Measurements from ENCODE around the gene MT2A.

MT2A gene

GRCh38 chr16:56641166-56641565 lies 32.8 kb downstream of the MT2A start:
- Histone ChIP-seq H3K79me2 (ENCODE audit: low read length) (no peaks in the 10 kb centered on the region), H3K27ac (ENCODE audit: low read length) (no peak overlapping the region), H3K36me3 (replicated peaks; ENCODE audit: low read depth, low read length) (no peaks in the 10 kb centered on the region), H3K27me3 (ENCODE audit: low read depth, low read length) (peaks cover 42% of the 10 kb centered on the region), H3K4me3 (ENCODE audit: low read length) (no peak overlapping the region), H3K9me3 (ENCODE audit: insufficient read depth, low read length) (no peaks in the 10 kb centered on the region), H3K4me2 (ENCODE audit: low read length) (no peak overlapping the region), H3K9ac (ENCODE audit: low read length) (no peak overlapping the region), H2AFZ (ENCODE audit: low read depth, low read length) (no peak overlapping the region), H4K20me1 (ENCODE audit: insufficient read depth, low read length) (no peaks in the 10 kb centered on the region), H3K4me1 (ENCODE audit: low read length) (peaks cover 13% of the 10 kb centered on the region)
- TF ChIP-seq CTCF (IDR thresholded peaks at IDR 0.05; ENCODE audit: low read depth, low read length) (no peak), EZH2phosphoT487 (IDR thresholded peaks at IDR 0.05; ENCODE audit: low read depth) (no peak)

- H3K36me3 ChIP-seq (replicated peaks; ENCODE audit: low read depth, low read length), result no peaks in the 10 kb centered on the region
- peak overlapping the region; percentile 46 for H3K9ac ChIP-seq (ENCODE audit: low read length)
- H3K9me3 ChIP-seq (ENCODE audit: insufficient read depth, low read length), result no peaks in the 10 kb centered on the region
- H4K20me1 ChIP-seq (ENCODE audit: insufficient read depth, low read length), result no peaks in the 10 kb centered on the region
- peaks cover 13% of the 10 kb centered on the region for H3K4me1 ChIP-seq (ENCODE audit: low read length)
- H2AFZ ChIP-seq (ENCODE audit: low read depth, low read length), result peak overlapping the region; percentile 85
- H3K4me2 ChIP-seq (ENCODE audit: low read length), result peak overlapping the region; percentile 88
- H3K27me3 ChIP-seq (ENCODE audit: low read depth, low read length), result peaks cover 47% of the 10 kb centered on the region
- H3K79me2 ChIP-seq (ENCODE audit: low read length), result no peaks in the 10 kb centered on the region
- no peak overlapping the region for H3K27ac ChIP-seq (ENCODE audit: low read length)
- TF ChIP-seq CTCF (IDR thresholded peaks at IDR 0.05; ENCODE audit: low read depth, low read length) (peak; percentile 50), EZH2phosphoT487 (IDR thresholded peaks at IDR 0.05; ENCODE audit: low read depth) (no peak)
- H3K4me3 ChIP-seq (ENCODE audit: low read length), result peak overlapping the region; percentile 73
These were observed 34.8 kb downstream of the MT2A start for GRCh38 chr16:56643080-56643778.

- H4K20me1 ChIP-seq (ENCODE audit: insufficient read depth, low read length), result no peaks in the 10 kb centered on the region
- H3K9ac ChIP-seq (ENCODE audit: low read length), result peak overlapping the region; percentile 46
- no peaks in the 10 kb centered on the region for H3K9me3 ChIP-seq (ENCODE audit: insufficient read depth, low read length)
- TF ChIP-seq CTCF (IDR thresholded peaks at IDR 0.05; ENCODE audit: low read depth, low read length), result no peak
- no peak for TF ChIP-seq EZH2phosphoT487 (IDR thresholded peaks at IDR 0.05; ENCODE audit: low read depth)
- peak overlapping the region; percentile 88 for H3K4me2 ChIP-seq (ENCODE audit: low read length)
- peak overlapping the region; percentile 85 for H2AFZ ChIP-seq (ENCODE audit: low read depth, low read length)
- H3K36me3 ChIP-seq (replicated peaks; ENCODE audit: low read depth, low read length), result no peaks in the 10 kb centered on the region
- H3K27ac ChIP-seq (ENCODE audit: low read length), result no peak overlapping the region
- peak overlapping the region; percentile 73 for H3K4me3 ChIP-seq (ENCODE audit: low read length)
- peaks cover 48% of the 10 kb centered on the region for H3K27me3 ChIP-seq (ENCODE audit: low read depth, low read length)
- H3K79me2 ChIP-seq (ENCODE audit: low read length), result no peaks in the 10 kb centered on the region
- H3K4me1 ChIP-seq (ENCODE audit: low read length), result peaks cover 13% of the 10 kb centered on the region
These were observed 35.4 kb downstream of the MT2A start for GRCh38 chr16:56643833-56644232.

GRCh38 chr16:56645311-56645710 lies 36.9 kb downstream of the MT2A start:
- H3K27me3 ChIP-seq (ENCODE audit: low read depth, low read length), result peaks cover 42% of the 10 kb centered on the region
- H3K9ac ChIP-seq (ENCODE audit: low read length), result no peak overlapping the region
- H3K9me3 ChIP-seq (ENCODE audit: insufficient read depth, low read length), result no peaks in the 10 kb centered on the region
- H3K36me3 ChIP-seq (replicated peaks; ENCODE audit: low read depth, low read length), result no peaks in the 10 kb centered on the region
- H3K4me2 ChIP-seq (ENCODE audit: low read length), result no peak overlapping the region
- TF ChIP-seq CTCF (IDR thresholded peaks at IDR 0.05; ENCODE audit: low read depth, low read length), result no peak
- TF ChIP-seq EZH2phosphoT487 (IDR thresholded peaks at IDR 0.05; ENCODE audit: low read depth), result no peak
- no peaks in the 10 kb centered on the region for H4K20me1 ChIP-seq (ENCODE audit: insufficient read depth, low read length)
- no peaks in the 10 kb centered on the region for H3K79me2 ChIP-seq (ENCODE audit: low read length)
- no peak overlapping the region for H2AFZ ChIP-seq (ENCODE audit: low read depth, low read length)
- H3K4me1 ChIP-seq (ENCODE audit: low read length), result peaks cover 13% of the 10 kb centered on the region
- no peak overlapping the region for H3K4me3 ChIP-seq (ENCODE audit: low read length)
- no peak overlapping the region for H3K27ac ChIP-seq (ENCODE audit: low read length)
